CD8-positive, alpha-beta memory T cell (primary cell): ENCODE data around the gene LRBA. TPM values are rescaled to one million over a fixed set of nuclear protein-coding genes. Genes with fewer than 3 reads are reported as not detected.
A peak's percentile ranks its signal among the peaks of the same experiment; 100 is the strongest.
"Not testable (repeated sequence)": the region's sequence is repeated elsewhere in the genome, so short reads cannot be mapped to it uniquely, and the experiment has no call there.

Experiments
- CTCF ChIA-PET: fragments of 350-600 bp; sonication (Branson Sonifier 250); formaldehyde crosslinking; loops from one replicate; lab custom pipeline; 2021; ENCODE audit warnings: antibody characterized with exemption; lab: Charles Lee
- POLR2A ChIA-PET: fragments of 350-600 bp; sonication (Branson Sonifier 250); formaldehyde crosslinking; loops from one replicate; lab custom pipeline; 2021; ENCODE audit warnings: antibody characterized with exemption; lab: Charles Lee
- DNase-seq, 5 donors: peaks; one replicate each; pipeline versions ENCODE4 v3.0.0 to v3.0.0-alpha.2; 2020 to 2022; ENCODE audit warnings: mixed read lengths in 1 of 5
- H3K27ac ChIP-seq: one replicate; pipeline ENCODE4 v1.7.0; 2013; ENCODE audit warnings: low read depth, mild to moderate bottlenecking, low read length, moderate library complexity
- H3K27me3 ChIP-seq: 2 replicates; pipeline ENCODE4 v1.7.0; 2013; ENCODE audit warnings: low read length, mild to moderate bottlenecking; ENCODE audit not compliant: insufficient read depth, poor library complexity, severe bottlenecking
- H3K36me3 ChIP-seq: 2 replicates; pipeline ENCODE4 v1.7.0; 2013; ENCODE audit warnings: mild to moderate bottlenecking, low read length, moderate library complexity; ENCODE audit not compliant: insufficient read depth
- H3K4me1 ChIP-seq: 2 replicates; pipeline ENCODE4 v1.7.0; 2013; ENCODE audit warnings: mild to moderate bottlenecking, low read length, moderate library complexity; ENCODE audit not compliant: insufficient read depth
- H3K4me3 ChIP-seq: 2 replicates; pipeline ENCODE4 v1.7.0; 2013; ENCODE audit warnings: mild to moderate bottlenecking, low read length
- H3K9me3 ChIP-seq: 2 replicates; pipeline ENCODE4 v1.7.0; 2013; ENCODE audit warnings: mild to moderate bottlenecking, low read length
- H3K27ac Mint-ChIP-seq, 8 donors: one replicate each; pipeline ENCODE4 v1.8.0; 2020 to 2021; ENCODE audit warnings: mixed read lengths in 8 of 8, mild to moderate bottlenecking in 6 of 8, inconsistent platforms in 3 of 8, moderate library complexity in 3 of 8
- H3K27me3 Mint-ChIP-seq, 2 donors: one replicate each; pipeline ENCODE4 v1.8.0; 2020 to 2021; ENCODE audit warnings: mixed read lengths in 2 of 2, mild to moderate bottlenecking in 1 of 2, moderate library complexity in 1 of 2
- H3K36me3 Mint-ChIP-seq, 3 donors: one replicate each; pipeline ENCODE4 v1.8.0; 2020 to 2021; ENCODE audit warnings: mixed read lengths in 3 of 3, inconsistent platforms in 1 of 3, mild to moderate bottlenecking in 1 of 3
- H3K4me1 Mint-ChIP-seq, 3 donors: one replicate each; pipeline ENCODE4 v1.8.0; 2020 to 2021; ENCODE audit warnings: mixed read lengths in 3 of 3, inconsistent platforms in 1 of 3, mild to moderate bottlenecking in 1 of 3
- H3K4me3 Mint-ChIP-seq, 7 donors: one replicate each; pipeline ENCODE4 v1.8.0; 2020 to 2021; ENCODE audit warnings: mixed read lengths in 7 of 7, mild to moderate bottlenecking in 6 of 7, moderate library complexity in 4 of 7, inconsistent platforms in 2 of 7
- H3K9me3 Mint-ChIP-seq, 5 donors: one replicate each; pipeline ENCODE4 v1.8.0; 2020 to 2022; ENCODE audit warnings: mixed read lengths in 5 of 5, mild to moderate bottlenecking in 3 of 5, moderate library complexity in 2 of 5, inconsistent platforms in 1 of 5
- polyA plus RNA-seq: library from polyadenylated mRNA; unstranded; fragments of 300-500 nt; fragmentation: Illumina TruSeq; gene quantifications from one replicate; pipeline ENCODE4 v1.2.3, GENCODE V29; 2021
- total RNA-seq, 2 experiments: library from RNA; stranded (reverse); gene quantifications; one replicate each; pipeline ENCODE4 v1.2.3, GENCODE V29; 2021

LRBA gene
- total and polyA plus RNA-seq, 3 experiments from 2014 or later = 25.9 to 61.9 (median 56.4) TPM

GRCh38 chr4:150993577-150993976, 21.5 kb downstream of the LRBA start:
- POLR2A ChIA-PET, H3K27me3 ChIP-seq: not testable (repeated sequence)

GRCh38 chr4:150990993-150991392, 24.1 kb downstream of the LRBA start:
- H3K27ac Mint-ChIP-seq = peak overlapping the region in 1 of 8 donors; percentile 80
- H3K27me3 Mint-ChIP-seq = no peaks in the 10 kb centered on the region
- ChIA-PET CTCF (no interaction called here), POLR2A (no interaction called here)
- no peak for DNase-seq
- H3K4me3 ChIP-seq = no peak overlapping the region
- no peaks in the 10 kb centered on the region for H3K27me3 ChIP-seq
- no peak overlapping the region for H3K4me3 Mint-ChIP-seq
- no peak overlapping the region for H3K27ac ChIP-seq
- peaks cover 15% of the 10 kb centered on the region for H3K4me1 ChIP-seq
- peaks cover 16 to 19% (median 17%) of the 10 kb centered on the region in 3 donors for H3K36me3 Mint-ChIP-seq
- no peaks in the 10 kb centered on the region for H3K9me3 ChIP-seq
- H3K9me3 Mint-ChIP-seq = no peaks in the 10 kb centered on the region
- peaks cover 47 to 74% (median 71%) of the 10 kb centered on the region in 3 donors for H3K4me1 Mint-ChIP-seq
- H3K36me3 ChIP-seq = no peaks in the 10 kb centered on the region

More at GRCh38 chr4:150993577-150993976, 21.5 kb downstream of the LRBA start:
- CTCF ChIA-PET, H3K27me3 Mint-ChIP-seq, H3K9me3 Mint-ChIP-seq, H3K36me3 ChIP-seq, H3K4me3 Mint-ChIP-seq, H3K9me3 ChIP-seq, DNase-seq, H3K27ac ChIP-seq, H3K4me3 ChIP-seq: not testable (repeated sequence)
- H3K4me1 ChIP-seq = peaks cover 12% of the 10 kb centered on the region
- Mint-ChIP-seq H3K36me3 (peaks cover 17 to 22% (median 21%) of the 10 kb centered on the region in 3 donors), H3K27ac (peak overlapping the region in 2 of 8 donors; percentile 26 to 36), H3K4me1 (peaks cover 46 to 71% (median 70%) of the 10 kb centered on the region in 3 donors)

DNA sequence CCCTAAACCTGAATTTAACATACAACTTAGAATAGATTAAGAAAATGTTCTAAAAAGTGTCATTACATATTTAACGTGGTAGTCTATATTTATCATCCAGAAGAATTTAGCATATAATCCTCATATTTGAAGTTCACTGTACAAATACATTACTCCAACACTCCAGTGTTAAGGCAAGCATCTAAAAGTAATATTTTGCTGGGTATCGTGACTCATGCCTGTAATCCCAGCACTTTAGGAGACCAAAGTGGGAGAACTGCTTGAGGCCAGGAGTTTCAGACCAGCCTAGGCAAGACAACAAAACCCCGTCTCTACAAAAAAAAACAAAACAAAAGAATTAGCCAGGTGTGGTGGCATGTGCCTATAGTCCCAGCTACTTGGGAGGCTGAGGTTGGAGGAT, 24.8 kb downstream of the LRBA start:
- no peaks in the 10 kb centered on the region for H3K9me3 ChIP-seq
- H3K4me1 Mint-ChIP-seq = peaks cover 44 to 68% (median 65%) of the 10 kb centered on the region in 3 donors
- peak overlapping the region in 2 of 8 donors; percentile 43 to 55 for H3K27ac Mint-ChIP-seq
- H3K4me3 ChIP-seq = no peak overlapping the region
- H3K4me1 ChIP-seq = peaks cover 15% of the 10 kb centered on the region
- H3K27me3 Mint-ChIP-seq = no peaks in the 10 kb centered on the region
- H3K36me3 ChIP-seq = no peaks in the 10 kb centered on the region
- no peaks in the 10 kb centered on the region for H3K9me3 Mint-ChIP-seq
- ChIA-PET POLR2A (no interaction called here), CTCF (no interaction called here)
- no peak overlapping the region for H3K4me3 Mint-ChIP-seq
- no peaks in the 10 kb centered on the region for H3K27me3 ChIP-seq
- H3K27ac ChIP-seq = no peak overlapping the region
- no peak for DNase-seq
- H3K36me3 Mint-ChIP-seq = peaks cover 16 to 17% (median 17%) of the 10 kb centered on the region in 3 donors

DNA sequence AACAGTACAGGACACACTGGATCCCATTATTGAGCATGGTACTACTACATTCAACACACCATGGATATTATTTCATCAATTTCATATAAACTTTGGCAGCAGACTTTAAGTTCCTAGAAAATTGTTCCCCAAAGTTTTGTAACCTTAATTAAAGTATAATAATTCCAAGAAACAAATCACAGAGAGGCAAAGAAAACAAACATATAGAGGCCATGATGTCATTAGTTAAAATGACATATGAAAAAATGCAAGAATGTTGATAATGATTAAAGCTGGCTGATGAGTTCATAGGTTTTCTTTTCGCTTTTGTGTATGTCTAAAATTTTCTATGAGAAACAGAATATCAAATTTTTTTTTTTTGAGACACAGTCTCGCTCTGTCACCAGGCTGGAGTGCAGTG, 26.8 kb downstream of the LRBA start:
- Mint-ChIP-seq H3K27ac (no peak overlapping the region), H3K36me3 (peaks cover 11 to 15% (median 14%) of the 10 kb centered on the region in 3 donors), H3K4me3 (no peak overlapping the region), H3K27me3 (no peaks in the 10 kb centered on the region), H3K4me1 (peaks cover 33 to 60% (median 47%) of the 10 kb centered on the region in 3 donors), H3K9me3 (no peaks in the 10 kb centered on the region)
- no peak for DNase-seq
- no peak overlapping the region for H3K27ac ChIP-seq
- H3K27me3 ChIP-seq = no peaks in the 10 kb centered on the region
- ChIA-PET CTCF (no interaction called here), POLR2A (no interaction called here)
- no peak overlapping the region for H3K4me3 ChIP-seq
- H3K4me1 ChIP-seq = peaks cover 7% of the 10 kb centered on the region
- no peaks in the 10 kb centered on the region for H3K9me3 ChIP-seq
- H3K36me3 ChIP-seq = no peaks in the 10 kb centered on the region

DNA sequence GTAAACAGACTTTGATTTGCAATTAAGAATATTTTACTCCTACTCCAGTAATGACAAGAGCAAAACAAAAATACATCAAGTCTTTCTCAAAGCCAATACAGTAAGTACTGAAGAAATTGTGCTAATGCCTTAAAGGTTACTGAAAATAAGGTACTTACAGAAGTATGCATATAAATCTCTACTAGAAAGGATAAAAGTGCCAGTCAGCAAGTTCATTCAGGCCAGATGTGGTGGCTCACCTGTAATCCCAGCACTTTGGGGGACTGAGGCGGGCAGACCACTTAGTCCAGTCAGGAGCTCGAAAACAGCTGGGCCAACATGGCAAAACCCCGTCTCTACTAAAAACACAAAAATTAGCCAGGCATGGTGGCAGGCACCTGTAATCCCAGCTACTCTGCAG, 27.9 kb downstream of the LRBA start:
- Histone ChIP-seq H3K4me3 (no peak overlapping the region), H3K27me3 (no peaks in the 10 kb centered on the region), H3K4me1 (peaks cover 7% of the 10 kb centered on the region), H3K9me3 (no peaks in the 10 kb centered on the region), H3K36me3 (no peaks in the 10 kb centered on the region), H3K27ac (no peak overlapping the region)
- Mint-ChIP-seq H3K27ac (peak overlapping the region in 4 of 8 donors; percentile 25 to 84 (median 30)), H3K4me3 (peak overlapping the region in 1 of 7 donors; percentile 15), H3K27me3 (no peaks in the 10 kb centered on the region), H3K9me3 (no peaks in the 10 kb centered on the region), H3K36me3 (peaks cover 10 to 21% (median 11%) of the 10 kb centered on the region in 3 donors), H3K4me1 (peaks cover 35 to 61% (median 50%) of the 10 kb centered on the region in 3 donors)
- ChIA-PET CTCF (no interaction called here), POLR2A (no interaction called here)
- no peak for DNase-seq

DNA sequence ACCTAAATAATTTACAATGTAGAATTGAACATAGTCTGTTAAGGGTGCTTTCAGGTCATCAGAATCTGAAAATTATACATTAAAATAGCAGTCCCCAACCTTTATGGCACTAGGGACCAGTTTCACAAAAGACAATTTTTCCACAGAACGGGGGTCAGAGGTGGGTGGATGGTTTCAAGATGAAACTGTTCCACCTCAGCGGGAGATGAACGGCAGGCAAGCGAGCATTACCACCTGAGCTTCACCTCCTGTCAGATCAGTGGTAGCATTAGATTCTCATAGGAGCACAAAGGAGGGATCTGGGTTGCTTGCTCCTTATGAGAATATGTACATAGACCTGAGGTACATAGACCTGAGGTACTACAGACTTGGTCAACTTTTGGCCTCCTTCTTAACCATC, 29.0 kb downstream of the LRBA start:
- CTCF ChIA-PET = no interaction called here
- DNase-seq = no peak
- H3K4me3 Mint-ChIP-seq = no peak overlapping the region

DNA sequence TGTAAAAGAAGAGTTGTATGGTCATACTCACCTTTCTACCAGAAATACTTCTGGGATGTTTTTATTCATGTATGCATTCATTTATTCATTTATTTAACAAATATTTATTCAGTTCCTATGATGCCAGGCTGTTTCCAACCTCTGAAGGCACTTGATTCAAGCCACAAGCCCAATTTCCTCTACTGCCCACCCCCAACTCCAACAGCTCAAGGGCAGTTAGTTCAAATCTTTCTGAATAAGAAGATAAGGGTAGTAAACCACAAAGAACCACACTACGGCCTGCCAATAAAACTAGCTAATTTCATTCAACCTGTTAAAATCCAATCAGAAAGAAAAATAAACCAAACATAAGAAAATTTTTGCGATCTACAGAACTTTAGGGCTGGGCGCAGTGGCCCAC, 31.2 kb downstream of the LRBA start:
- ChIA-PET CTCF (no interaction called here), POLR2A (no interaction called here)
- H3K4me1 ChIP-seq = peaks cover 7% of the 10 kb centered on the region
- H3K27ac ChIP-seq = no peak overlapping the region
- H3K4me3 ChIP-seq = no peak overlapping the region
- Mint-ChIP-seq H3K27me3 (no peaks in the 10 kb centered on the region), H3K4me3 (no peak overlapping the region), H3K36me3 (peaks cover 9 to 22% (median 13%) of the 10 kb centered on the region in 3 donors), H3K27ac (peak overlapping the region in 2 of 8 donors; percentile 35 to 51), H3K9me3 (peaks cover 0 to 2% (median 0%) of the 10 kb centered on the region in 5 donors), H3K4me1 (peaks cover 43 to 64% (median 57%) of the 10 kb centered on the region in 3 donors)
- H3K36me3 ChIP-seq = no peaks in the 10 kb centered on the region
- no peaks in the 10 kb centered on the region for H3K27me3 ChIP-seq
- no peaks in the 10 kb centered on the region for H3K9me3 ChIP-seq
- DNase-seq = no peak

More for the DNA sequence above, 29.0 kb downstream of the LRBA start:
- no peaks in the 10 kb centered on the region for H3K36me3 ChIP-seq
- peaks cover 3 to 16% (median 5%) of the 10 kb centered on the region in 3 donors for H3K36me3 Mint-ChIP-seq
- H3K27me3 ChIP-seq = no peaks in the 10 kb centered on the region
- H3K4me1 Mint-ChIP-seq = peaks cover 29 to 55% (median 44%) of the 10 kb centered on the region in 3 donors
- peaks cover 7% of the 10 kb centered on the region for H3K4me1 ChIP-seq
- POLR2A ChIA-PET = no interaction called here
- no peak overlapping the region for H3K4me3 ChIP-seq
- no peaks in the 10 kb centered on the region for H3K27me3 Mint-ChIP-seq
- H3K9me3 Mint-ChIP-seq = no peaks in the 10 kb centered on the region
- no peaks in the 10 kb centered on the region for H3K9me3 ChIP-seq
- H3K27ac ChIP-seq = no peak overlapping the region
- H3K27ac Mint-ChIP-seq = peak overlapping the region in 1 of 8 donors; percentile 26

- CTCF ChIA-PET = no interaction called here
- Mint-ChIP-seq H3K27ac (peak overlapping the region in 3 of 8 donors; percentile 35 to 73 (median 46)), H3K9me3 (peaks cover 0 to 2% (median 0%) of the 10 kb centered on the region in 5 donors), H3K4me3 (peak overlapping the region in 1 of 7 donors; percentile 66), H3K36me3 (peaks cover 16 to 23% (median 20%) of the 10 kb centered on the region in 3 donors), H3K4me1 (peaks cover 49 to 68% (median 63%) of the 10 kb centered on the region in 3 donors), H3K27me3 (no peaks in the 10 kb centered on the region)
- H3K4me1 ChIP-seq = peaks cover 7% of the 10 kb centered on the region
- H3K27me3 ChIP-seq = no peaks in the 10 kb centered on the region
- no peaks in the 10 kb centered on the region for H3K9me3 ChIP-seq
- DNase-seq = no peak
- POLR2A ChIA-PET = no interaction called here
- H3K4me3 ChIP-seq = no peak overlapping the region
- H3K27ac ChIP-seq = no peak overlapping the region
- H3K36me3 ChIP-seq = no peaks in the 10 kb centered on the region
Observed at GRCh38 chr4:150982557-150983233, 32.4 kb downstream of the LRBA start.
